Stimulated activated CD8-positive, alpha-beta memory T cell treated with anti-CD3 and anti-CD28 coated beads, Interleukin-12 subunit alpha, Interleukin-12 subunit beta, amount 100 ng/mL, for 1 hour (primary cell): ENCODE results near the gene PPM1F.
"Not testable (repeated sequence)": the region's sequence is repeated elsewhere in the genome, so short reads cannot be mapped to it uniquely, and the experiment has no call there.

Experiments used
- DNase-seq: peaks from one replicate; pipeline ENCODE4 v3.0.0-alpha.2; 2020; ENCODE audit warnings: low read depth

The PPM1F gene

GRCh38 chr22:21940521-21940920, 12.1 kb downstream of the PPM1F start:
- DNase-seq, result no peak

DNA sequence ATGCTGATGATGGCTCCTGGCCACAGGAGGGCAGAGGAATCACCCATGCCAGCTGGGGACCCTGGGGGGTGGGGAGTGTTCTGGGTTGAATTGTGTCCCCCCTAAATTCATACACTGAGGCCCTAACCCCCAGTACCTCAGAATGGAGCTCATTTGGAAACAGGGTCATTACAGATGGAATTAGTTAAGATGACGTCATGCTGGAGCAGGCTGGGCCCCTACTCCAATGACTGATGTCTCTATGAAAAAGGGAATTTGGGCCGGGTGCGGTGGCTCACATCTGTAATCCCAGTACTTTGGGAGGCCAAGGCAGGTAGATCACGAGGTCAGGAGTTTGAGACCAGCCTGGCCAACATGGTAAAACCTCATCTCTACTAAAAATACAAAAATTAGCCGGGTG, 12.7 kb downstream of the PPM1F start:
- DNase-seq, result not testable (repeated sequence)

- no peak for DNase-seq
These were observed 13.2 kb downstream of the PPM1F start for GRCh38 chr22:21939461-21939913.

- DNase-seq, result no peak
These were observed 13.7 kb downstream of the PPM1F start for GRCh38 chr22:21938906-21939305.

DNA sequence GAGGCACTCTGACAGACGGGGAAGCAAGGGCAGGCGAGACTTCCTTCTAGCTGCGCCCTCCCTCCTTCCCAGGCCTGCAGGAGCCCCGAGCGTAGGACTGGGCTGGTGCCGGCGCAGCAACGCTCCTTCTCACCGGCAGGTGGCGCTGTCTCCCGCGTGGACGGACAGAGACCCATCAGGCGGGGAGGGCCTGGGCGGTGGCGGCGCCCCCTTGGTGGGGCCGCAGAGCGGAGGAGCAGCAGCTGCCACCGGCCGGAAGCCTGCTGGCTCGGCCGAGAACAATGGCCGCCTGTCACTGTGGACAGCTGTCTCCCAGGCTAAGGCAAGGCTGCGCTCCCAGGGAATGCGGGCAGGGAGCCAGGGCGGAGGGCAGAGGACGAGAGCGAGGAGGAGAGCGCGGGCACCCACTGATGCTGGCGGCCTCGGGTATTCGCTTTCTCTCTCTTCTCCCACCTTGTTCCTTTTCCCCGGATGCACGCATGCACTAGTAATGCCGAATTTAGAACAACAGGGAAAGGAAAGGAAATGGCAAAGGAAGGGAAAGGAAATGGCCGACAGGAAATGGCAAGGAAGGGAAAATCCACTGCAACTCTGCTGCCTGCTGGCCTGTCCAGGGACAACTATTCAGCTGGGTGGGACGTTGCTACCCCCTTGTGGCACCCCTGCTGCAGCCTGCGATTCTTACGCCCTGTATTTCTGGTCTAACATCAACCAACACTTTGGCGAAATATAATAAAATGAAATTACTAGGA, 14.4 kb downstream of the PPM1F start:
- DNase-seq, result peak; percentile 86

GRCh38 chr22:21937821-21938070, 14.9 kb downstream of the PPM1F start:
- DNase-seq, result no peak

DNA sequence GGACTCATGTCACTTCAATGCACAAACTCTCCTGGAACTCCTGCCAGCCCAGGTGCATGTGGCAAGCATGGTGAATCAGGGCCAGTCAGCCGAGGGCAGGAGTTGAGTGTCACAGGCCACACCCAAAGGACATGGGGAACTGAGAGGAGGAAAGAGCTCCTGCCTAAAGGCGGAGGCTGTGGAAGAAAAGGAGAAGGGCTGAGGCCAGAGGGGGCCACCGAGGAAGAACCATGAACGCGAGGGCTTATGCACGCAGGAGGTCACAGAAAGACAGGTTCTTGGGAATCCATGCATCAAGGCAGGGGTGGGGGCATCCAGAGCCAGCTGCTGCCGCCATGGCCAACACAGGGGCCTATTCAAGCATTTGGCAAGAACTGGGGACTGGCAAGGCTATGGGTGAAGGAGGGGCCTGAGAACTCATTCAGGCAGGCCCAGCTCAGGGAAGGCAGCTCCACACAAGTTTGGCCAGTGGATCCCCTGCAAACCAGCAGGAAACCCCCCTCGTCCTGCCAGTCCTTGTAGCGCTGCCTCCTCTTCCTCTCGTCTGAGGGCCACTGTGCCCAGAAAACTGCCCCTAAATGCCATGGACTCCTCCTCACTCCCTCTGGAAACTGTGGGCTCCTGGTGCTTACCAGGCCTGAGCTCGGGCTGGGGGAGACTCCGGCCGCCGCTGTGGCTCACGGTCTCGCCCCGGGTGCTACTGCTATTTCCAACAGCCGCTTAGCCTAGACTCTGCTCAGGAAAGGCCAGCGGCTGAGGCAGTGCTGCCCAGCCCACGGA, 15.4 kb downstream of the PPM1F start:
- DNase-seq, result no peak

DNA sequence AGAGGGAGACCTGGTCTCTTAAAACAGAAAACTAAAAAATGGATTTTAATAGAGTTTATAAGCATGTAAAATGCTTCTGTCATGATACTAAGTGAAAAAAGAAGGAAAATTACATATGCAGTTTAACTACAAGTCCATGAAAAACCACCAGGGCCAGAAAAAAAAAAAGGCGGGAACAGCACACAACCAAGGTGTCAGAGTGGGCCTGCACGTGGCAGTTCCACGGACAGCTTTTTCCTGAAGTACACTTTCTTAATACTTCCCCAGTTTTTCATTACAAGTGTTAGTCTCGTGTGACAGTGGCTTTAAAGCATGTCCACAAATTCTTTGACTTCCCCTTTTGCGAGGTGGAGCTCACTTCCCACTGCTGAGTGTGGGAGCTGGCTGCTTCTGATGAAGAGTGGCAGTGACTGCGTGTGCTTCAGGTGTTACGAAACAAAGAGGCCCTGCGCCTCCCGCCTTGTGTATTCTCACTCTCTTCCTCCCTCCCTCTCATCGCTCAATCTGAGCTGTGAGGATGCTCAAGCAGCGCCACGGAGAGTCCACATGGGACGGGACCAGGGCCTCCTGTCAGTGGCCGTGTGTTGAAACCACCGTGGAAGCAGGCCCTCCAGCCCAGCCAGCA, 16.4 kb downstream of the PPM1F start:
- no peak for DNase-seq

- no peak for DNase-seq
These were observed 18.7 kb downstream of the PPM1F start for GRCh38 chr22:21933910-21934309.

GRCh38 chr22:21933413-21933812, 19.2 kb downstream of the PPM1F start:
- DNase-seq, result no peak

DNA sequence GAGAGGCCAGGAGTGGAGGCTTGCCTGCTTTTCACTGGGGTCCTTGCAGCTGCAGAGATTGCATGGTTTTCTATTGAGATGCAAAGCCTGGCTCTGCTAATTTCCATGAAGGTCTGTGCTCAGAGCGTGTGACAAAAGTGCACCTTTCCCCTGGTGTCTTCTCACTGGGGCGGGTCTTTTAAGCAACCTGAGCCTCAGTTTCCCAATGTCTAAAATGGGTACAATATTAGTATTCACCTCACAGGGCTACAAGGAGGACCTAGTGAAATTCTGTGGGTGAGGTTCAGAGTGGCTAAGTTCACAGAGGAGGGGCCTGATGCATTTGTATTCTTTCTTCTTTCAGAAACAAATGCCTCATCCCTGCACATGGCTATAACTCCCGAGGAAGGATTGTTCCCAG, 20.3 kb downstream of the PPM1F start:
- DNase-seq, result no peak

GRCh38 chr22:21931056-21931455, 21.6 kb downstream of the PPM1F start:
- DNase-seq, result no peak

DNA sequence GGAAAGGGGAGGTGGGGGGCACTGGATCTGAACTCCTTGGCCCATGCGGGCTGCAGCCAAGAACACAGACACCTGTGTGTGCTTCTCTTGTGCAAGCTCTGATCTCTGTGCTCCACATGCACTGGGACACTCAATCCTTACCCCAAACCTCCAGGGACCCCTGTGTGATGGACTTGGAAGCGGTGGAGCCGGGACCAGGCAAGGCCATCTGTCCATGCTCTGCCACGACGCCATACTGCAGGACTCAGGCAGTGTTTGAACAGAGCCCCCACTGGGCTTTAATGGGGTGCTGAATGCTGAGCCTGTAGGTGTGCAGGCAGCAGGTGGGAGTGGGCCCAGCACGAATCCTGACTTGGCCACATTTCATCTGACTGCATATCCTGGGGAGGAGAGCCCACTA, 23.4 kb downstream of the PPM1F start:
- no peak for DNase-seq

GRCh38 chr22:21928048-21928447, 24.6 kb downstream of the PPM1F start:
- no peak for DNase-seq

GRCh38 chr22:21927174-21927823, 25.3 kb downstream of the PPM1F start:
- no peak for DNase-seq

GRCh38 chr22:21926728-21927127, 25.9 kb downstream of the PPM1F start:
- DNase-seq, result no peak

DNA sequence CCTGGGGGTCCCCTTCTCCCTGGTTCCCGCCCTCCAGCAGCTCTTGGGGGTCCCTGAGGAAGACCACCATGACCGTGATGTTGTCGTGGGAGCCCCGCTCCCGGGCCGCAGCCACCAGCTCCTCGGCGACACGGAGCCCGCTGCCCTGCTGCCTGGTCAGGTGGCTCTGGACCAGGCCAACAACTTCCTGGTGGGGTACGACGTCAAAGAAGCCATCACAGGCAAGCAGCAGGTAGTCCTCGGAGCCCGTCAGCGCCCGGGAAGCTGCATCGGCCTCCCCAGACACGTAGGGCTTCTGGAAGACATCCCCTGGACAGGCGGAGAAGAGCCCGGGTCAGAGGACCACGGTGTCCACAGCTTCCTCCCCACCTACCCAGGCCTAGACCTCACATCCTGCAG, 29.5 kb downstream of the PPM1F start:
- DNase-seq, result no peak

GRCh38 chr22:21922370-21923162, 30.1 kb downstream of the PPM1F start:
- no peak for DNase-seq

GRCh38 chr22:21921729-21922128, 30.9 kb downstream of the PPM1F start:
- no peak for DNase-seq

- DNase-seq, result no peak
These were observed 31.4 kb downstream of the PPM1F start for GRCh38 chr22:21921184-21921721.

GRCh38 chr22:21920341-21921183, 32.1 kb downstream of the PPM1F start:
- no peak for DNase-seq
